Fibroblast of skin of left quadriceps (primary cell): ENCODE results near the gene OASL.

Source experiments
- DNase-seq, 2 experiments: peaks; one replicate each; pipeline ENCODE4 v3.0.0-alpha.2; 2013; ENCODE audit warnings: low read depth in 2 of 2

OASL gene

DNA sequence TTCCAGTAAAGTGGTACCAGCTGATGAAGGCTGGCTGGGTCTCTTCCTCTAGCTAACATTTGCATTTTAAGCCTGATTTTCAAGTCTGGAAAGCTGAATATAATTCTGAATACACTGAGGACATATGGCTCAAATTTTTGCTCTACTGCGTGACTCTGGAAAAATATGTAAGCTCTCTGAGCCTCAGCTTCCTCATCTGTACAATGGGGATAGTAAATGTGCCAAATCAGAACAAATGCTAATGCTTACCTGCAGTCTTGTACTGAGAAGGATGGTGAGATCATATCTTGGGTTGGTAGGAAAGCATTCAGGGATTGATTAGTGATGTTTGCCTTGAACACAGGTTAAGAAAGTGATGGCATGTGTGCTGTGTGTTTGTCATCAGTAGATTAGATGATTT, 46.1 kb downstream of the OASL start:
- DNase-seq = no peak

GRCh38 chr12:120991965-120992364, 47.1 kb downstream of the OASL start:
- no peak for DNase-seq

DNA sequence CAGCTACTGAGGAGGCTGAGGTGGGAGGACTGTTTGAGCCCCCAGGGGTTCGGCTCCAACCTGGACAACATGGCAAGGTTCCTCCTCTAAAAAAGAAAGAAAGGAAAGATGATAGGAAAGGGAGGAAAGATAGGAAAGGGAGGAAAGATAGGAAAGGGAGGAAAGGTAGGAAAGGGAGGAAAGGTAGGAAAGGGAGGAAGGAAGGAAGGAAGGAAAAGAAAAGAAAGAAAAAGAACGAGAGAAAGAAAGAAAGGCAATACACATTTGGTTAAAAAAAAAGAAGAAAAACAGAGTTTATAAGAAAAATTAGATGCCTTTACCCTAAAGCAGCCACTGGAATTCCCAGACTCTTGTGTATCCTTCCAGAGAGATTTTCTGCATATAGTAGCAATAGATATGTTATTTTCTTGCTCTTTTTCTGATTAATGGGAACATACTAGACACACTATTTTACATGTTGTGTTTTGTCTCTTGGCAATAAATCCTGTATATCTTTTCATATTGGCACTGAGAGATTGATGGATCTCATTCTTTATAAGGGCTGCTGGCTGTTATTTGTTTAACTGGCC, 48.5 kb downstream of the OASL start:
- no peak for DNase-seq

- DNase-seq = no peak
These were observed 49.4 kb downstream of the OASL start for GRCh38 chr12:120989687-120990086.

- DNase-seq = no peak
These were observed 50.4 kb downstream of the OASL start for GRCh38 chr12:120988658-120989057.

DNA sequence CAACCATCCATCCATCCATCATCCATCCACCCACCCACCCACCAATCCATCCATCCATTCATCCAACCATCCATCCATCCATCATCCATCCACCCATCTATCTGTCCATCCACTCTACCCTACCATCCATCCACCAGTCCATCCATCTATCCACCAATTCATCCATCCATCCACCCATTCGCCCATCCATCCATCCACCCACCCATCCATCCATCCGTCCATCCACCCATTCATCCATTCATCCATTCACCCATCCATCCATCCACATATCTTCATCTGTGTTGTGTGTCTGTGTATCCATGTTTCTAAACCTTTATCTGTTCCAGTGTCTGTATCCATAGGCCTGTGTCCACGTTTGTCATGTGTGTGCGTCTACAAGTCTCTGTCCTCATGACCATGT, 50.8 kb downstream of the OASL start:
- no peak for DNase-seq

DNA sequence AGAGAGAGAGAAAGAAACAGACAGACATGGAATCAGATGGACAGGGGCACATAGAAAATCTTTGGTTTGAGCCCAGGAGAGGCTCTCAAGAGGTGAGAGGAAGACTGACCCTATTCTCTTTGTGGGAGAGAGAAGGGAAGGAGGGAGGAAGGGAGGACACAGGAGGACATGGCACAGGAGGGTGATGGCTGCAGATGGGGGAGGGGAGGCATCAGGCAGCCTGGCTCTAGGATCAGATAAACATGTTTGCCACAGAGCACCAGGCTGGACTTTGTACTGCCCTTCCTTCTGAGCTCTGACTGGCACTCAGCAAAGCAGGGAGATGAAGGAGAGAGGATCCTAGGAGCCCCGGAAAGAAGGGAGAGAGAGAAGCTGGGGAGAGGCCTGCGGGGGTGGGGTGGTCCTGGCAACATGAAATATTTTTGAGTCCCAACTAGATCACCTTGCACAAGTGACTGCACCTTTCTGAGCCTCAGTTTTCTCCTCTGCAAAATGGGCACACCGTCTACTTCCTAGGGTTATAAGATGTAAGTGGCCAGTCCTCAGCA, 54.6 kb downstream of the OASL start:
- DNase-seq = no peak

DNA sequence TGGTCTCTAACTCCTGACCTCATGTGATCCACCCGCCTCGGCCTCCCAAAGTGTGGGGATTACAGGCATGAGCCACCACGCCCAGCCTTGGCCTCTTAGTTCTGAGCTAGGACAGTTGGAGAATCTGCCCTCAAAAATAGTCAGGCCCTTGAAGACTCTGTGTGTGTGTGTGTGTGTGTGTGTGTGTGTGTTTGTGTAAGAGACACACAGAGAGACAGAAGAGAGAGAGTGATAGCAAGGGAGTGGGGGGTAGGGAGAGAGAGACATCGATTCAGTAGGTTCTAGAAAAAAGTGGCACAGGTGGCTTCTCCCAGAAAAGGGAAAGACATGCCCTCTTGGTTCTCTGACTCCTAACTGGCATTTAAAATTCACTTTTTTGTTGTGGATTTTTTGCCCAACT, 55.3 kb downstream of the OASL start:
- DNase-seq = no peak

DNA sequence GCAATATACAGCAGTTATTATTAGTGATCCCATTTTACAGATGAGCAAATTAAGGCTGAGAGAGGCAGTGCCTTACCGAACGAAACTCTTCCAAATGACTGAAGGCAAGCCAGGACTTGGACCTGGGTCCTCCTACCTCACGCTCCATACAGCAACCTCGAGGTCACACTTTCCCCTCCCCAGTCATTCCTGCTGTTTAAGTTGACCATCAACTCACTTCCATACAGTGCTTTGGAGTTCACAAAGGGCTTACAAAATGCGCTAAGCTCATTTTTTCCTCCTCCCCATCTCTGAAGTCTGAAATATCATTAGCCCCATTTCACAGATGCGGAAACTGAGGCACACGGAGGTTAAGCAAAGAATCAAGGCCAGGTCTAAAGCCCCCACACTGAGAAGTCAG, 56.4 kb downstream of the OASL start:
- no peak for DNase-seq

GRCh38 chr12:120981407-120981941, 57.6 kb downstream of the OASL start:
- no peak for DNase-seq

DNA sequence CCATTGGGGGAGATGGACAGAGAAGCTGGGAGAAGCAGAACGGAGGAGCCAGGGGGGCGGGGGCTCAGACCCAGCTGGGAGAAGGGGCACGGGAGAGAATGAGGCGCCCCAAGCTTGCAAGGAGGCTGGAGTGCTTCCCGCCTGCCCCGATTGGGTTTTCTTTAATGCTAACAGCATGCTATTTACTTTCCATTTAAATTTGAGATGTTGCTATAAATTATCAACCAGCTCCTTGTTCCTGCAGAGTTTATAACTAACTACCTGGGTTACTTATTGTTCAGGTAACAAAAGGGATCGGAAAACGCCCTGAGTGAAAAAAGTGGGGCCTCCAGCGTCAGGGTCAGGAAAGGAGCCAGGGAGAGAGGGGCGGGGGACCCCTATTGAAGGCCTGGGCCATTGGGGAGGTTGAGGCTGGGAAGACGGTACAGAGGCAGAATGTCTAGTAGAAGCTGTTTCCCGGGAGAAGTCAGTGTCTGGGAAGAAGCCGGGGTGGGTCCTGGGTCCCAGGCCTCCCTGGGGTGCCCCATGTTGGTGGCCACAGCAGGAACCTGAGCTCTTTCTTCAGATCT, 58.2 kb downstream of the OASL start:
- no peak for DNase-seq

GRCh38 chr12:120979862-120980696, 59.0 kb downstream of the OASL start:
- DNase-seq = no peak

- DNase-seq = no peak
These were observed 59.7 kb downstream of the OASL start for GRCh38 chr12:120979220-120979861.

GRCh38 chr12:120978296-120979219, 60.5 kb downstream of the OASL start, which contains the start of gene HNF1A:
HNF1A (plus strand) TSS chr12:120978543; CDS start chr12:120978769, 226 bp downstream.
- no peak for DNase-seq

DNA sequence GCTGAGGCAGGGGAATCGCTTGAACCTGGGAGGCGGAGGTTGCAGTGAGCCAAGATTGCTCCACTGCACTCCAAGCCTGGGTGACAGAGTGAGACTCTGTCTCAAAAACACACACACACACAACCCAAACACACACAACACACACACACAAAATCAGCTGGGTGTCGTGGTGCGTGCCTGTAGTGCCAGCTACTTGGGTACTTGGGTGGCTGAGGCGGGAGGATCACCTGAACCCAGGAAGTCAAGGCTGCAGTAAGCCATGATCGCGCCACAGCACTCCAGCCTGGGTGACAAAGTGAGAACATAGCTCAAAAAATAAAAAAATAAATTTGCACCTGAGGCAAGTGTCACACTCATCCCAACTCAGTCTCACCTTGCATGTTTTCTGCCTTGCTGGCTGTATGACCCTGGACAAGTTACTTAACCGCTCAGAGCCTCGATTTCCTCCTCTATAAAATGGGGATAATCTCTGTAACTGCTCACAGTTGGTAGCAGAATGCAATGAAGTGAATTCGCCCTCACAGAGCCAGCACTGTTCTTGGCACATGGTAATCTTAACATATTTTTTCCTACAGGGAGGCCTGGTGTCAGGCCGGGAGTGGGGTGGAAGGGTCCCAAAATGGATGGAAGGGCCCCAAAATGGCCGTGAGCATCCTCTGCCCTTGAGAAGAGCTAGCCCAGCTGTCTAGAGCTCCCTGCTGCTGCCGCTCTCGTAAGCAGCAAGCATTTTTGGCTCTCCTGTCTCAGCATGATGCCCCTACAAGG, 61.3 kb downstream of the OASL start:
- DNase-seq = no peak

- no peak for DNase-seq
These were observed 66.0 kb downstream of the OASL start for GRCh38 chr12:120972870-120973543.

DNA sequence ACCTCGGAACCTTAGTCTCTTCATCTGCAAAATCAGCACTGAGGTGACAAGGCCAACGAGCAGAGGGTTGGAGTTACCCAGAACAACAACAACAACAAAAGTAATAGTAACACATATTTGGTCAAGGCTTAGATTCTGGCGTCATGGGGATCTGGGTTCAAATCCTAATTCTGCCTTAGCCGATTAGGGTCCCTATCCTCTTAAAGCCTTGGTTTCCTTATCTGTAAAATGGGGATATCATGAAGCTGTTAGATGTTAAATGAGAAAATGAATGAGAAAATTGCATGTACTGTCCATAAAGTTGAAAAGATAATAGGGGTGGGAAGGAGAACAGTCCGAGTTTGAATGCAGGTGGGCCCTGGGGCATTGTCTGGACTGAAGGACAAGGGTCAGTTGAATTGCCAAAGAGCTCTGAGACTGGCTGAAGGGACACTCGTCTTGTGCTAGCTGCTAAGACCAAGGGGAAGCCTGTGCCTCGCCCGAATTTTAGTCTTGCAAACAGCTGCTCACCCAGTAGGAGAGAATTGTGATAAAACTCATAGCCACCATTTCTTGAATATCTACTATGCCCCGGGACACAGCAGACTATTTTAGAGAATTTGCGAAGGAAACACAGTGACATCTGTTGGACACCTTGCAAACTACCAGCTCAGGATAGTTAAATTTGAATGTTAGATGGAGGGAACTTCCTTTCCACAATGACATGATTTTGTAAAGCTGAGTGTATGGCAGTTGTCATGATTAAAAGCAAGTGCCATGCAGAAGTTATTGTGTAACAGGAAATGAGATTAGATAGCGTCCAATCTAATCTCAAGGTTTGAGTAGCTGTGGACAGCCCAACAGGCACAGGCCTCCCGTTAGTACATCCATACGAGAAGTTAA, 67.5 kb downstream of the OASL start:
- DNase-seq = peak; percentile 24 to 34

DNA sequence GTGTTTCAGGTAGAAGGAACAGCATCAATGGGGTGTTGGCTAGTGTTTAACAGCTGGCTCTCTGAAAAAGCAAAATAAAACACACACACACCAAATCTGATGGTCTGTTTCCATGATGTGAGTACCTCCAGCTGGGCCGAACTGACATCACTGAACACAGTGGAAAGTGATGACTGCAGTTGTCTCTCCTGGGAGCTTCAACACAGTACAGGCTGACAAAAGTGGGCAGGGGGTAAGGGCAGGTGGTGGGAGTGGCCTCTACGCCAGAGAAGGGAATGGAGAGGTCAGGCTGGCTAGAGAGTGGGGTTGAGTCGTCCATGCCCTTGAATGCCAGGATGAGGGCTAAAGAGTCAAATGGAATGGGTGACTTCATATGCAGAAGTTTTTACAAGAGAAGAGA, 68.7 kb downstream of the OASL start:
- no peak for DNase-seq
